Muscle of arm (tissue), 14 donors: ENCODE measurements around the gene ANKS1A. TPM values are rescaled to one million over a fixed set of nuclear protein-coding genes. Genes with fewer than 3 reads are reported as not detected.
A peak's percentile ranks its signal among the peaks of the same experiment; 100 is the strongest.
"Not testable (repeated sequence)": the region's sequence is repeated elsewhere in the genome, so short reads cannot be mapped to it uniquely, and the experiment has no call there.

Source experiments
- DNase-seq: peaks from one replicate; pipeline ENCODE4 v3.0.0-alpha.2; 2013
- long read RNA-seq, 11 donors: transcript quantifications; one replicate each; lab custom pipeline, GENCODE V29; 2026
- polyA plus RNA-seq, 12 donors: library from polyadenylated mRNA; unstranded; fragments of 120-200 nt; gene quantifications; one replicate each; pipeline ENCODE4 v1.2.1, GENCODE V29; 2013; ENCODE audit not compliant: insufficient read length in 12 of 12

ANKS1A gene, protein sequence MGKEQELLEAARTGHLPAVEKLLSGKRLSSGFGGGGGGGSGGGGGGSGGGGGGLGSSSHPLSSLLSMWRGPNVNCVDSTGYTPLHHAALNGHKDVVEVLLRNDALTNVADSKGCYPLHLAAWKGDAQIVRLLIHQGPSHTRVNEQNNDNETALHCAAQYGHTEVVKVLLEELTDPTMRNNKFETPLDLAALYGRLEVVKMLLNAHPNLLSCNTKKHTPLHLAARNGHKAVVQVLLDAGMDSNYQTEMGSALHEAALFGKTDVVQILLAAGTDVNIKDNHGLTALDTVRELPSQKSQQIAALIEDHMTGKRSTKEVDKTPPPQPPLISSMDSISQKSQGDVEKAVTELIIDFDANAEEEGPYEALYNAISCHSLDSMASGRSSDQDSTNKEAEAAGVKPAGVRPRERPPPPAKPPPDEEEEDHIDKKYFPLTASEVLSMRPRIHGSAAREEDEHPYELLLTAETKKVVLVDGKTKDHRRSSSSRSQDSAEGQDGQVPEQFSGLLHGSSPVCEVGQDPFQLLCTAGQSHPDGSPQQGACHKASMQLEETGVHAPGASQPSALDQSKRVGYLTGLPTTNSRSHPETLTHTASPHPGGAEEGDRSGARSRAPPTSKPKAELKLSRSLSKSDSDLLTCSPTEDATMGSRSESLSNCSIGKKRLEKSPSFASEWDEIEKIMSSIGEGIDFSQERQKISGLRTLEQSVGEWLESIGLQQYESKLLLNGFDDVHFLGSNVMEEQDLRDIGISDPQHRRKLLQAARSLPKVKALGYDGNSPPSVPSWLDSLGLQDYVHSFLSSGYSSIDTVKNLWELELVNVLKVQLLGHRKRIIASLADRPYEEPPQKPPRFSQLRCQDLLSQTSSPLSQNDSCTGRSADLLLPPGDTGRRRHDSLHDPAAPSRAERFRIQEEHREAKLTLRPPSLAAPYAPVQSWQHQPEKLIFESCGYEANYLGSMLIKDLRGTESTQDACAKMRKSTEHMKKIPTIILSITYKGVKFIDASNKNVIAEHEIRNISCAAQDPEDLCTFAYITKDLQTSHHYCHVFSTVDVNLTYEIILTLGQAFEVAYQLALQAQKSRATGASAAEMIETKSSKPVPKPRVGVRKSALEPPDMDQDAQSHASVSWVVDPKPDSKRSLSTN
- 10 to 100 TPM in 11 of 12 donors, not detected in 1; 30.8 to 59.7 (median 40.6) TPM for polyA plus RNA-seq
- long read RNA-seq, donor 1: 0 reads
- long read RNA-seq, donor 2: 0 reads
- long read RNA-seq, donor 3: 0 reads
- long read RNA-seq, donor 4, partial matches to known transcripts: 8 of 8 reads
- long read RNA-seq, donor 4, other reads (novel, unspliced or antisense): 0 of 8 reads
- long read RNA-seq, donor 5, partial matches to known transcripts: 12 of 12 reads
- long read RNA-seq, donor 5, other reads (novel, unspliced or antisense): 0 of 12 reads
- long read RNA-seq, donor 6: 0 reads
- long read RNA-seq, donor 7: 0 reads
- long read RNA-seq, donor 8: 0 reads
- long read RNA-seq, donor 9: 0 reads
- long read RNA-seq, donor 10, full-length matches to known transcripts: 1 of 57 reads
- long read RNA-seq, donor 10, partial matches to known transcripts: 56 of 57 reads
- long read RNA-seq, donor 10, other reads (novel, unspliced or antisense): 0 of 57 reads
- long read RNA-seq, donor 11, partial matches to known transcripts: 0 of 1 reads
- long read RNA-seq, donor 11, other reads (novel, unspliced or antisense): 0 of 1 reads

DNA sequence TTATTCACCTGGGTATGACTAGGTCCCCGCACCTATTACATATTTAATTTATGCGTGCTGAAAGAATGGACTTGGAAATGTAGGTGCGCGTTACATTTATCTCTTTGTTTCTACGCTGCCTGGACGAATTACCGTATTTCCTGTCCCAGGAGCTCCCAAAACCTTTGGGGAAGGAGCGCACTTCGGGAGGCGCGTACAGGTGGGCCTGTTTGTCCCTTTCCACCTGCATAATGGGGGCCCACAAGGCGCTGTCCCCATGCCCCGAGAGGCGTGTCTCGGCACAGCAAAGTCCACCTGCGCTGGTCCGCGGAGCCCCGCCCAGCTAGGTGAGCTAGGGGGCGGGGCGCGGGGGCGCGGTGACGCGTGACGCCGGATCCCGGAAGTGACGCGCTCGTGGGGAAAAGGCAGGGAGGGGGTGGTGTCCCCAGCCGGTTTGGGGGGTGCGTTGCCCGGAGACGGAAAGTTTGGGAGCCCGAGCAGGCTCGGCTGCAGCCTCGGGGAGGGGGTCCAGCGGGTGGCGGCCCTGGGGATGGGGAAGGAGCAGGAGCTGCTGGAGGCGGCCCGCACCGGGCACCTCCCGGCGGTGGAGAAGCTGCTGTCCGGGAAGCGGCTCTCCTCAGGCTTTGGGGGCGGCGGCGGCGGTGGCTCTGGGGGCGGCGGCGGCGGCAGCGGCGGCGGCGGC, at the start of gene ANKS1A:
ANKS1A (plus strand) TSS at position 382 of the 682 bp plus-strand sequence; CDS start at position 530, 148 bp downstream.
- peak; percentile 71 for DNase-seq

DNA sequence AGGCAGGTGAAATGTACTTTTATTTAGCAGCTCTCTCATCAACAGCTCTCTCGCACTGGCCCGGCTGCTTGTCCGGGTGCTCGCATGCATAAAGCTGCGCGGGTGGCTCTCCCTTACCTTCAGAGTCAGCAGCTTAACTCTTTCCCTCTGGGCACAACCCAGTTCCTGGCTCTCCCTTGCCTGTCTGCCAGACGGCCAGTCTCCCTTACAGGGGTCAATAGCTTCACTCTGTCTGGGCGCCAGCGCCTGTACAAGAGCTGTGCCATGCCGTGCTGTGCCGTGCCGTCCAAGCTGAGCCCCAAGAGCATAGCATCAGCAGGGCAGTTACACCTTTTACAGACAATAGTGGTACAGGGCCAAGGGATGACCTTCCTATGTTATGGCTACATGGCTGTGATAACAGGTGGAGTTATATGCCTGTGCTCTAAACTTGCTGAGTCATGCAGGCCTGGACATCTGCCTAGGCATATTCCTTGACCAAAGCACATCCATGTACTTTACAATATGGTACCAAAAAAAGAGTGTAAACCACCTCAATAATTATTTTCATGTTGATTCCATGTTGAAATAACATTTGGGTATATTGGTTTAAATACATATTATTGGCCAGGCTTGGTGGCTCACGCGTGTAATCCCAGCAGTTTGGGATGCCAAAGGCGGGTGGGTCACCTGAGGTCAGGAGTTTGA, 49.2 kb upstream of the ANKS1A start:
- DNase-seq: no peak

DNA sequence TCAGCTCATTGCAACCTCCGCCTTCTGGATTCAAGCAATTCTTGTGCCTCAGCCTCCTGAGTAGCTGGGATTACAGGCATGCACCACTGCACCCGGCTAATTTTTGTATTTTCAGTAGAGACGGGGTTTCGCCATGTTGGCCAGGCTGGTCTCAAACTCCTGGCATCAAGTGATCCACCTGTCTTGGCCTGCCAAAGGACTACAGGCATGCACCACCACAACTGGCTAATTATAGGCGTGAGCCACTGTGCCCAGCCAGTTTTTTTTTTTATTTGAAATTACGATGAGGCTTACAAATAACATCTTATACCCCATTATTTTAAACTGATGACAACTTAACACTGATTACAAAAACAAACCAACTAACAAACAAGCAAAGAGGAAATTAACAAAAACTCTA, 40.0 kb upstream of the ANKS1A start:
- DNase-seq: not testable (repeated sequence)

- DNase-seq: no peak
Measured at GRCh38 chr6:34851361-34851760, 37.7 kb upstream of the ANKS1A start.

GRCh38 chr6:34852406-34853085, 36.5 kb upstream of the ANKS1A start:
- DNase-seq: no peak

GRCh38 chr6:34855463-34855862, 33.6 kb upstream of the ANKS1A start:
- DNase-seq: no peak

- DNase-seq: no peak
Measured at GRCh38 chr6:34858681-34859080, 30.4 kb upstream of the ANKS1A start.

DNA sequence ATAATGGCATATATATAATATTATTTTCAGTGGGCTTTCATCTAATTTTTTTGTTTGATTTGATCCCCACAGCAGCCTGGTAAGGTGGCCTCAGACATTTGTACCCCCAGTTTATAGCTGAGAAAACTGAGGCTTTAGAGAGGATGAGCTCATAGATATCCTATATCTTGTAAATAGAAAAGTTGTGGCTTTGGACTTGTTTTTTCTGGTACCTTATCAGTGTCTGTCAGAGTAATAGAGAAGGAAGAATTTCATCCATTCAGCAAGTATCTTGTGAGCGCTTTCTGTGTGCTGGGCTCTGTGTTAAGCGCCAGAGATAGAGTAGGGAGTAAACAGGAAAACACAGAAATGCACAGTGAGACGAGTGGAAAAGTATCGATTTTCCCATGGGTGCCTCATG, 29.1 kb upstream of the ANKS1A start:
- DNase-seq: no peak

DNA sequence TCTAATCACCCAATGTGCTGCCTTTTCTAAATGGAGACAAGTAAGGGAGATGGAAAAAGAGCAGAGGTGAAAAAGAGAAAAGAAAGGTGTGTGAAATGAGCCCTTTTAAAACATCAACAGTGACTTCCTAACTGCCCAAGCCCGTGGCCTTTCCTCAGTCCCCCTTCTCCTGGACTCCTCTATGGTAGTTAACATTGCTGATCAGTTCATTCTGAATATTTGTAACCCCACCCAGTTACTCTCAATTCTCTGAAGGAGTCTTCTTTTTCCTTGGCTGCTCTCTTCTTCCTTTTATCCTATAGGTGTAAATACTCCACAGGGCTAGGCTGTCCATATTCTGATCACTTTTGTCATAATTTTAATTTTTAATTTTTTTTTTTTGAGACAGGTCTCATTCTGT, 28.3 kb upstream of the ANKS1A start:
- DNase-seq: no peak

DNA sequence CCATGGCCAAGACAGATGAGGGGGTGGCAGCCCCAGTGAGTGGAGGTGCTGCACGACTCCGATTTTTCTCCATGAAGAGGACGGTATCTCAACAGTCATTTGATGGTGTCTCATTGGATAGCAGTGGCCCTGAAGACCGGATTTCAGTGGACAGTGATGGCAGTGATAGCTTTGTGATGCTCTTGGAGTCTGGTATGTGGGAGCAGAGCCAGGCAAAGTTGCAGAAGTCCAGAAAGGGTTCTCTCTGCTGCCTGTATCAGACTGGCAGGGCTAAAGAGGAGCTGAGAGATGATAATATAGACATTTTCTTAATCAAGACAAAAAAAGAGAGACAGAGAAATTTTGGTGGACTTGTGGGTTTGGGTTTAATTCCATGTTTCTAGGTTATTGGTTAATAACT, 25.0 kb upstream of the ANKS1A start:
- no peak for DNase-seq

DNA sequence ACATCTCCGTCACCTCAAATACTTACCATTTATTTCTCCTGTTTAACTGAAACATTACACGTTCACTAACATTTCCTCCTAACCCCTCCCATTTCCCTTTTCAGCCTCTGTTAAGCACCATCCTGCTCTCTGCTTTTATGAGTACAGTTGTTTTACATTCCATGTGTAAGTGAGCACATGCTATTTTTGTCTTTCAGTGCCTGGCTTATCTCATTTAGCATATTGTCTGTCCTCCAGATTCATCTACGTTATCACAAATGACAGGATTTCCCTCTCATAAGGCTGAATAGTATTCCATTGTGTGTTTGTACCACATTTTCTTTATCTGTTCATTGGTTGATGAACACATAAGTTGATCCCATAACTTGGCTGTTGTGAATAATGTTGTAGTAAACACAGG, 23.9 kb upstream of the ANKS1A start:
- no peak for DNase-seq

DNA sequence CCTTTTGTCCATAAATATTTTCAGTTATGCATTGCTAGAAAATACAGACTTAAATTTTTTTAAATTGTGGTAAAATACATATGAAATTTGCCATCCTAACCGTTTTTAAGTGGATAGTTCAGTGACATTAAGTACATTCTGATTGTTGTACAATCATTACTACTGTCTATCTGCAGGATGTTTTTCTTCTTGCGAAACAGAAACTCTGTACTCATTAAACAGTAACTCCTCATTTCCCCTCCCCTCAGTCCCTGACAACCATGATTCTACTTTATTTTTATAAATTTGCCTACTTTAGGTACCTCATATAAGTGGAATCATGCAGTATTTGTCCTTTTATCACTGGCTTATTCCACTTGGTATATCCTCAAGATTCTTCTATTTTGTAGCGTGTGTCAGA, 22.5 kb upstream of the ANKS1A start:
- no peak for DNase-seq

DNA sequence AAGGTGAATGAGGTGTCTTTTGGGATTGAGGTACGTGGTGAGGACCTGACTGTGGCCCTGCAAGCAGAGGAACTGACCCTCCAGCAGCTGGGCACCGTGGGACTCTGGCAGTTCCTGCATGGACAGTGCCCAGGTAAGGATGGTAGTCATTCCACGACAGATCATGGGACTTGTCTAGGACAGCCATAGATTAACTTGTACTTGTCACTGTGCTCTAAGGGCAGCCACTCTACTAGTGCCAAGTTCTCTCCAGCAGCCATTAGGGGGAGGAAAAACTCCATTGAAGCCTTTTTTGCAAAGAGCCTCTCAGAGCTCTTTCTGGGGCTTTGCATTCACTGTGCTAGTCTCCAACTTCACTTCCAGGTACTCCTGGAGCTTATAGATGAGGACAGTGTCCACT, 21.6 kb upstream of the ANKS1A start:
- DNase-seq: no peak

DNA sequence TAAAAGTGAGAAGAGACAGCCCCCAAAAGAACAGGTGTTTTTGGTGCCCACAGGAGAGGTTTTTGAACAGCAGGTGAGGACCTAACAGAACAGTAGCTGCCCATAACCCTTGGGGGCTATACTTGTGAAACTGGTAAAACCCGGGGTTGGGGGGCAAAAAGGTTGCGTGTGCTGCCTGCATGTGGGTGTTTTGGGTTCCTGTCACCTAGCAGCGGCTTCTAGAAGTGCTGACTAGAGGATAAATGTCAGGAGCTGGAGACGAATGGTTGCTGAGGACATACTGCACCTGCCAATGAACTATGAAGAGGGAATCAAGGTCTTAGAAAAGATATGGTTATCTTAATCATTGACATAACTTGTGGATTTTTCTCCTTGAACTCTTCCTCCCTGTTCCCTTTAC, 17.2 kb upstream of the ANKS1A start:
- DNase-seq: no peak

DNA sequence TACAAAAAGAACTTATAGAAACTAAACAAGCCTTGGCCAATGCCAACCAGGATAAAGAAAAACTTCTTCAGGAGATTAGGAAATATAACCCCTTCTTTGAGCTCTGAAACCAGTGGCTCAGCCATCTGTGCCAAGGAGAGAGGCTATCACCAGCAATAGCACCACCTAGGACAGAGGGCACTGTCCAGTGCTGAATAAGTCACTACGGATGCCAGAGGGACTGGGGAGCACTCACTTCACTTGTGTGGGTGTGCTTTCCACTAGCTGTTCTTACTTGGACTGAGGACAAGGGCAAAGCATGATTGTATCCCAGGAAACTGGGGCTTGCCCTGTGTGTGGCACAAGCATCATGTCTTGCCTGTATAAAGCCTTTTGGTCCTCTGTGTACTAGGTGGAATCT, 16.7 kb upstream of the ANKS1A start:
- DNase-seq: no peak

GRCh38 chr6:34875292-34876213, 13.5 kb upstream of the ANKS1A start:
- no peak for DNase-seq

GRCh38 chr6:34876472-34876871, 12.6 kb upstream of the ANKS1A start:
- no peak for DNase-seq

DNA sequence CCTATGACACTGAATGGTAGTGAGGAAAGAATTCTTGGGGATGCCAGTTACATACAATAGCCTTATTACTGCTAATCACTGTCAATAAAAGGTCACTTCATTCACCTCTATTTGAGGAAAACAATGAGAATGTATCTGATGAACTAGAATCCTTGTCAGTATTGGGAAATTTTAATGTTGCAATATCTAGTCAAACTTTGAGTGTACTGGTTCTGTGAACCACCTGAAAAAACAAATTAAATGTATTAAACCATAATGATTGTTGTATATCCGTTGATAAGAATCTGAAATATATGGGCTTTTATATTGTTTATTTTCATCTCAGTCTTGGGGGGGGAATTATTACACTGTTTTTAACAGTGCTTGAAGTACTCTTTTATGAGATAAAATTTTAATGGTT, 11.8 kb upstream of the ANKS1A start:
- DNase-seq: no peak
